CD14-positive monocyte (primary cell): ENCODE data around the gene COL4A4. TPM values are rescaled to one million over a fixed set of nuclear protein-coding genes. Genes with fewer than 3 reads are reported as not detected.

Experiments
- DNase-seq, 3 donors: peaks; one replicate each; pipeline ENCODE4 v3.0.0-alpha.2; 2011 to 2022
- H2AFZ ChIP-seq: 2 replicates; pipeline ENCODE4 v1.6.0; 2012; ENCODE audit warnings: mild to moderate bottlenecking, low read depth, low read length, inconsistent platforms; ENCODE audit not compliant: insufficient read depth, poor library complexity, severe bottlenecking
- H3K27ac ChIP-seq, 2 donors: 1 replicate in 1 of 2; 2 replicates in 1 of 2; pipeline ENCODE4 v1.5.1; 2012 to 2013; ENCODE audit warnings: low read length in 2 of 2, control low read depth in 1 of 2, inconsistent platforms in 1 of 2, low read depth in 1 of 2, mild to moderate bottlenecking in 1 of 2
- H3K27me3 ChIP-seq, 2 donors: one replicate each; pipeline versions ENCODE4 v1.6.0 to v1.6.1; 2011 to 2013; ENCODE audit warnings: low read length in 2 of 2; ENCODE audit not compliant: control insufficient read depth in 2 of 2, insufficient read depth in 2 of 2
- H3K36me3 ChIP-seq, 2 donors: replicated peaks in 1 of 2; 1 replicate in 1 of 2; 2 replicates in 1 of 2; pipeline versions ENCODE4 v1.5.1 to v1.6.1; 2012 to 2013; ENCODE audit warnings: low read length in 2 of 2, control low read depth in 1 of 2, inconsistent platforms in 1 of 2, mild to moderate bottlenecking in 1 of 2; ENCODE audit not compliant: insufficient read depth in 2 of 2, control insufficient read depth in 1 of 2
- H3K4me1 ChIP-seq, 2 donors: 1 replicate in 1 of 2; 2 replicates in 1 of 2; pipeline versions ENCODE4 v1.5.1 to v1.6.1; 2012 to 2013; ENCODE audit warnings: low read length in 2 of 2, control low read depth in 1 of 2, inconsistent platforms in 1 of 2, mild to moderate bottlenecking in 1 of 2, moderate library complexity in 1 of 2; ENCODE audit not compliant: insufficient read depth in 2 of 2, control insufficient read depth in 1 of 2
- H3K4me2 ChIP-seq: replicated peaks from 2 replicates; pipeline ENCODE3; 2012; ENCODE audit warnings: low read length, moderate library complexity, mild to moderate bottlenecking; ENCODE audit not compliant: poor library complexity, severe bottlenecking; ENCODE audit errors: extremely low read depth
- H3K4me3 ChIP-seq, 3 experiments: fragments of 200-600 bp in 1 of 3; sonication (generic) in 1 of 3; replicated peaks in 1 of 3; 1 replicate in 2 of 3; 2 replicates in 1 of 3; pipeline ENCODE4 v1.5.1; 2011 to 2013; ENCODE audit warnings: low read length in 3 of 3, mild to moderate bottlenecking in 3 of 3, control low read depth in 2 of 3, low read depth in 2 of 3, inconsistent platforms in 1 of 3, moderate library complexity in 1 of 3
- H3K79me2 ChIP-seq: 2 replicates; pipeline ENCODE4 v1.6.0; 2012; ENCODE audit warnings: mild to moderate bottlenecking, control low read depth, inconsistent platforms, low read length, moderate library complexity; ENCODE audit not compliant: insufficient read depth
- H3K9ac ChIP-seq: 2 replicates; pipeline ENCODE4 v1.6.0; 2017; ENCODE audit warnings: low read length, mild to moderate bottlenecking; ENCODE audit not compliant: insufficient read depth, poor library complexity, severe bottlenecking
- H3K9me3 ChIP-seq, 2 donors: replicated peaks in 1 of 2; 1 replicate in 1 of 2; 2 replicates in 1 of 2; pipeline versions ENCODE4 v1.5.1 to v1.6.1; 2012 to 2013; ENCODE audit warnings: low read length in 2 of 2, control low read depth in 1 of 2; ENCODE audit not compliant: control insufficient read depth in 1 of 2, insufficient read depth in 1 of 2
- H4K20me1 ChIP-seq: 2 replicates; pipeline ENCODE4 v1.6.0; 2012; ENCODE audit warnings: mild to moderate bottlenecking, low read length, control low read depth, moderate library complexity; ENCODE audit not compliant: insufficient read depth
- H3K27ac Mint-ChIP-seq, 7 donors: one replicate each; pipeline ENCODE4 v1.8.0; 2020; ENCODE audit warnings: mild to moderate bottlenecking in 7 of 7, mixed read lengths in 7 of 7, moderate library complexity in 6 of 7, inconsistent platforms in 2 of 7
- H3K27me3 Mint-ChIP-seq, 3 donors: one replicate each; pipeline ENCODE4 v1.8.0; 2021 to 2022; ENCODE audit warnings: low read depth in 3 of 3, mild to moderate bottlenecking in 3 of 3, mixed read lengths in 3 of 3, moderate library complexity in 3 of 3, inconsistent platforms in 1 of 3
- H3K36me3 Mint-ChIP-seq, 2 donors: one replicate each; pipeline ENCODE4 v1.8.0; 2020; ENCODE audit warnings: mixed read lengths in 2 of 2, inconsistent platforms in 1 of 2, mild to moderate bottlenecking in 1 of 2
- H3K4me1 Mint-ChIP-seq: one replicate; pipeline ENCODE4 v1.8.0; 2020; ENCODE audit warnings: mild to moderate bottlenecking, mixed read lengths
- H3K4me3 Mint-ChIP-seq, 2 donors: one replicate each; pipeline ENCODE4 v1.8.0; 2020; ENCODE audit warnings: mild to moderate bottlenecking in 2 of 2, mixed read lengths in 2 of 2, moderate library complexity in 1 of 2
- H3K9me3 Mint-ChIP-seq, 7 donors: one replicate each; pipeline ENCODE4 v1.8.0; 2020 to 2022; ENCODE audit warnings: mixed read lengths in 7 of 7, mild to moderate bottlenecking in 6 of 7, moderate library complexity in 6 of 7, inconsistent platforms in 2 of 7
- CTCF ChIP-seq: fragments of 200-600 bp; IDR thresholded peaks from one replicate; pipeline ENCODE4 v1.8.0; 2022; ENCODE audit warnings: antibody characterized with exemption, mild to moderate bottlenecking
- WGBS: methylation state at CpG from one replicate; pipeline ENCODE4 v1.1.5; 2013; ENCODE audit warnings: missing lambda C conversion rate; ENCODE audit not compliant: insufficient coverage; 5-methylcytosine and 5-hydroxymethylcytosine counted together
- intact Hi-C, 2 donors: fragments of 100-400 bp; cut with micrococcal nuclease; formaldehyde crosslinking; loops; one replicate each; pipeline versions ENCODE4 v1.15.0 to v1.15.1; 2023
- polyA plus RNA-seq, 3 donors: library from polyadenylated mRNA; depleted of rRNA in 1 of 3; unstranded in 2 of 3; stranded (reverse) in 1 of 3; fragments of 300-500 nt in 2 of 3; fragments of >200 nt in 1 of 3; fragmentation: Illumina TruSeq in 2 of 3; gene quantifications; 1 replicate in 2 of 3; 2 replicates in 1 of 3; pipeline ENCODE4 v1.2.3, GENCODE V29; 2012 to 2021

Gene COL4A4
- polyA plus RNA-seq, 3 donors, result 0.03 TPM; not detected in 2

GRCh38 chr2:227052879-227053278, 111.1 kb downstream of the COL4A4 start:
- intact Hi-C loops, result no loop called here
- no peak overlapping the region for H2AFZ ChIP-seq
- H3K36me3 ChIP-seq, result no peaks in the 10 kb centered on the region
- H3K4me1 ChIP-seq, result no peaks in the 10 kb centered on the region
- no peak overlapping the region for H3K4me3 ChIP-seq
- no peak for TF ChIP-seq CTCF
- H3K79me2 ChIP-seq, result no peaks in the 10 kb centered on the region
- H3K4me2 ChIP-seq, result no peak overlapping the region
- 65% methylated on average over 4 of the region's 6 CpGs for WGBS
- peaks cover 0 to 2% (median 0%) of the 10 kb centered on the region in 7 donors for H3K9me3 Mint-ChIP-seq
- H3K4me3 Mint-ChIP-seq, result no peak overlapping the region
- no peaks in the 10 kb centered on the region for H3K36me3 Mint-ChIP-seq
- no peak overlapping the region for H3K9ac ChIP-seq
- no peaks in the 10 kb centered on the region for H4K20me1 ChIP-seq
- no peaks in the 10 kb centered on the region for H3K4me1 Mint-ChIP-seq
- peaks cover 0 to 10% (median 3%) of the 10 kb centered on the region in 3 donors for H3K27me3 Mint-ChIP-seq
- no peak overlapping the region for H3K27ac ChIP-seq
- H3K9me3 ChIP-seq, result no peaks in the 10 kb centered on the region
- no peak overlapping the region for H3K27ac Mint-ChIP-seq
- DNase-seq, result no peak
- H3K27me3 ChIP-seq, result no peaks in the 10 kb centered on the region

- no peaks in the 10 kb centered on the region for H4K20me1 ChIP-seq
- Mint-ChIP-seq H3K27me3 (peaks cover 2 to 4% (median 3%) of the 10 kb centered on the region in 3 donors), H3K9me3 (peaks cover 0 to 13% (median 2%) of the 10 kb centered on the region in 7 donors), H3K4me1 (no peaks in the 10 kb centered on the region), H3K27ac (no peak overlapping the region), H3K36me3 (no peaks in the 10 kb centered on the region), H3K4me3 (no peak overlapping the region)
- H3K4me3 ChIP-seq, result no peak overlapping the region
- no peak overlapping the region for H3K4me2 ChIP-seq
- DNase-seq, result no peak
- no peaks in the 10 kb centered on the region for H3K36me3 ChIP-seq
- H3K27me3 ChIP-seq, result no peaks in the 10 kb centered on the region
- intact Hi-C loops, result no loop called here
- no peaks in the 10 kb centered on the region for H3K9me3 ChIP-seq
- no peak overlapping the region for H3K27ac ChIP-seq
- H3K9ac ChIP-seq, result no peak overlapping the region
- H2AFZ ChIP-seq, result no peak overlapping the region
- TF ChIP-seq CTCF, result no peak
- no CpG with 5 or more reads among the region's 3 CpGs for WGBS
- no peaks in the 10 kb centered on the region for H3K79me2 ChIP-seq
- H3K4me1 ChIP-seq, result no peaks in the 10 kb centered on the region
These were observed 120.0 kb downstream of the COL4A4 start for GRCh38 chr2:227043981-227044380.
